Body of pancreas (tissue), 4 donors: Measurements from ENCODE around the gene IQCK.

Experiments used
- CTCF ChIP-seq, 7 experiments: fragments of 450-650 bp in 4 of 7; fragments of 200-600 bp in 3 of 7; sonication (generic) in 3 of 7; IDR thresholded peaks; one replicate each; pipeline ENCODE4 v1.5.1; 2016 to 2019; ENCODE audit warnings: antibody characterized with exemption in 7 of 7
- POLR2A ChIP-seq, 3 donors: fragments of 450-650 bp; IDR thresholded peaks; one replicate each; pipeline ENCODE4 v1.6.1; 2016; ENCODE audit warnings: antibody characterized with exemption in 3 of 3, mild to moderate bottlenecking in 2 of 3

DNA sequence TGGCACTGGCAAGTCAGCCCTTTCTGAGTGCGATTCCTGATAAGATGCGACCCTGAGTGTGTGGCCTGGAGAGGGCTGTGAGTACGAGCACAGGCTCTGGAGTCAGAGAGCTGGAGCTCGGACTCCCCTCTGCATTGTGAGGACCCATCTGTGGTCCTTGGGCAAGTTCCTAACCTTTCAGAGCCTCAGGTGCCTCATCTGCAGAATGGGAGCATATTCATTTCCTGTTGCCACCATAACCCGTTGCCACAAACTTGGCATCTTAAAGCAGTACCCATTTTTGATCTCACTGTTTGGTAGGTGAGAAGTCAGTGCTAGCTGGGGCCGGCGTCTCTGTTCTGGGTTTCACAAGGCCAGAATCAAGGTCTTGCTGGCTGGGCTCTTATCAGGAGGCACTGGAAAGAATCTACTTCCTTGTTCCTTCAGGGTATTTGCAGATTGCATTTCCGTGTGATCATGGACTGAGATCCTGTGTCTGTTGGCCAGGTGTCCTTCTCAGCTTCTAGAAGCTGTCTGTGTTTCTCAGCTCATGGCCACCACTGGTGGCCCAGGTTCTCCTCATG is 20.2 kb upstream of the IQCK start:
- TF ChIP-seq CTCF (IDR thresholded peaks at IDR 0.05) (no peak), POLR2A (IDR thresholded peaks at IDR 0.05) (no peak)
